Measurements from ENCODE around the gene EIPR1.

Gene EIPR1

GRCh38 chr2:3319134-3319533, 58.5 kb downstream of the EIPR1 start:
- Mint-ChIP-seq H3K27me3 (ENCODE audit: low read depth) (no peaks in the 10 kb centered on the region), H3K4me3 (no peak overlapping the region), H3K36me3 (ENCODE audit: low read depth) (peaks cover 19% of the 10 kb centered on the region), H3K9me3 (no peaks in the 10 kb centered on the region), H3K4me1 (peaks cover 12% of the 10 kb centered on the region), H3K27ac (no peak overlapping the region)
- TF ChIP-seq, protein P1, sequence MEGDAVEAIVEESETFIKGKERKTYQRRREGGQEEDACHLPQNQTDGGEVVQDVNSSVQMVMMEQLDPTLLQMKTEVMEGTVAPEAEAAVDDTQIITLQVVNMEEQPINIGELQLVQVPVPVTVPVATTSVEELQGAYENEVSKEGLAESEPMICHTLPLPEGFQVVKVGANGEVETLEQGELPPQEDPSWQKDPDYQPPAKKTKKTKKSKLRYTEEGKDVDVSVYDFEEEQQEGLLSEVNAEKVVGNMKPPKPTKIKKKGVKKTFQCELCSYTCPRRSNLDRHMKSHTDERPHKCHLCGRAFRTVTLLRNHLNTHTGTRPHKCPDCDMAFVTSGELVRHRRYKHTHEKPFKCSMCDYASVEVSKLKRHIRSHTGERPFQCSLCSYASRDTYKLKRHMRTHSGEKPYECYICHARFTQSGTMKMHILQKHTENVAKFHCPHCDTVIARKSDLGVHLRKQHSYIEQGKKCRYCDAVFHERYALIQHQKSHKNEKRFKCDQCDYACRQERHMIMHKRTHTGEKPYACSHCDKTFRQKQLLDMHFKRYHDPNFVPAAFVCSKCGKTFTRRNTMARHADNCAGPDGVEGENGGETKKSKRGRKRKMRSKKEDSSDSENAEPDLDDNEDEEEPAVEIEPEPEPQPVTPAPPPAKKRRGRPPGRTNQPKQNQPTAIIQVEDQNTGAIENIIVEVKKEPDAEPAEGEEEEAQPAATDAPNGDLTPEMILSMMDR (IDR thresholded peaks at IDR 0.05; ENCODE audit: unreplicated experiment in 3 of 3), result no peak

- Mint-ChIP-seq H3K27ac (no peak overlapping the region), H3K27me3 (ENCODE audit: low read depth) (peaks cover 2% of the 10 kb centered on the region), H3K4me3 (no peak overlapping the region), H3K9me3 (no peaks in the 10 kb centered on the region), H3K4me1 (peaks cover 19% of the 10 kb centered on the region), H3K36me3 (ENCODE audit: low read depth) (peaks cover 19% of the 10 kb centered on the region)
- TF ChIP-seq, protein P1 (IDR thresholded peaks at IDR 0.05; ENCODE audit: unreplicated experiment in 3 of 3), result no peak
Observed at GRCh38 chr2:3317871-3318590, 59.6 kb downstream of the EIPR1 start.

DNA sequence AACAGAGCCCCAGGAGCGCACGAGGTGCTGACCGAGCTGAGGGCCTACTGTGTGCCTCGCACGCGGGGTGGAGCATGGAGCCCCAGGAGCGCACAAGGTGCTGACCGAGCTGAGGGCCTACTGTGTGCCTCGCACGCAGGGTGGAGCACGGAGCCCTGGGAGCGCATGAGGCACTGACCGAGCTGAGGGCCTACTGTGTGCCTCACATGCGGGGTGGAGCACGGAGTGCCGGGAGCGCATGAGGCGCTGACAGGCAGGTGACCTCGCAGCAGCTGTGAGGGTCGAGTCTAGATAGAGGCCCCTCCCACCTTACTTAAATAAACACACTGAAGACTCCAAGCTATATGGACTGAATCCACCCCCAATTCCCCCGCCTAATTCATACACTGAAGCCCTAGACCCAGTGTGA, 60.3 kb downstream of the EIPR1 start:
- H3K27me3 Mint-ChIP-seq (ENCODE audit: low read depth), result peaks cover 4% of the 10 kb centered on the region
- no peak overlapping the region for H3K27ac Mint-ChIP-seq
- peaks cover 19% of the 10 kb centered on the region for H3K36me3 Mint-ChIP-seq (ENCODE audit: low read depth)
- TF ChIP-seq, protein P1 (IDR thresholded peaks at IDR 0.05; ENCODE audit: unreplicated experiment in 3 of 3), result no peak
- H3K9me3 Mint-ChIP-seq, result no peaks in the 10 kb centered on the region
- no peak overlapping the region for H3K4me3 Mint-ChIP-seq
- peaks cover 19% of the 10 kb centered on the region for H3K4me1 Mint-ChIP-seq

GRCh38 chr2:3316456-3317276, 61.0 kb downstream of the EIPR1 start:
- H3K4me3 Mint-ChIP-seq, result no peak overlapping the region

DNA sequence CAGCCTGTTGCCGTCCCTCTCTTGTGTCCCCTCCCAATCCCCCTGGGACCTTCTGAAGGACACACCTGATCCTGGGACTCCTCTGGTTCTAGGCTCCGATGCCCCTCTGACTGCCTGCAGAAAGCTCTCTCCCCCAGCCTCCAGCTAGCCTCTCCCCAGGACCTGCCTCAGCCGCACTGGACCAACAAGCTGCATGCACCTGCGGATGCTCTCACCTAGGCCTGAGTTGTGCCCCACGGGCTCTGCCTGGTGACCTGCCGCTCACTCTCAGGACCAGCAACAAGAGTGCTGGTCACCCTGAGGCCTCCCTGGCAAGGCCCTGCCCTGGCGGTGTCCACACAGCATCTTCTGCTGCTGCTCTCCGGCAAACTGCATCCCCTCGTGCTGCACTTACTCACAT, 63.0 kb downstream of the EIPR1 start:
- H3K4me3 Mint-ChIP-seq, result no peak overlapping the region
- peak overlapping the region in 2 of 3 experiments; percentile 39 to 52 for H3K27ac Mint-ChIP-seq
- H3K4me1 Mint-ChIP-seq, result peaks cover 19% of the 10 kb centered on the region
- no peaks in the 10 kb centered on the region for H3K9me3 Mint-ChIP-seq
- H3K36me3 Mint-ChIP-seq (ENCODE audit: low read depth), result peaks cover 23% of the 10 kb centered on the region
- TF ChIP-seq, protein P1 (IDR thresholded peaks at IDR 0.05; ENCODE audit: unreplicated experiment in 3 of 3), result no peak
- peaks cover 4% of the 10 kb centered on the region for H3K27me3 Mint-ChIP-seq (ENCODE audit: low read depth)

More at GRCh38 chr2:3316456-3317276, 61.0 kb downstream of the EIPR1 start:
- TF ChIP-seq, protein P1 (IDR thresholded peaks at IDR 0.05; ENCODE audit: unreplicated experiment in 3 of 3), result no peak
- H3K4me1 Mint-ChIP-seq, result peaks cover 19% of the 10 kb centered on the region
- no peaks in the 10 kb centered on the region for H3K9me3 Mint-ChIP-seq
- H3K27me3 Mint-ChIP-seq (ENCODE audit: low read depth), result peaks cover 4% of the 10 kb centered on the region
- H3K27ac Mint-ChIP-seq, result peak overlapping the region in 1 of 3 experiments; percentile 60
- H3K36me3 Mint-ChIP-seq (ENCODE audit: low read depth), result peaks cover 19% of the 10 kb centered on the region
